Measurements from ENCODE around the gene CEP290.

Gene CEP290, protein sequence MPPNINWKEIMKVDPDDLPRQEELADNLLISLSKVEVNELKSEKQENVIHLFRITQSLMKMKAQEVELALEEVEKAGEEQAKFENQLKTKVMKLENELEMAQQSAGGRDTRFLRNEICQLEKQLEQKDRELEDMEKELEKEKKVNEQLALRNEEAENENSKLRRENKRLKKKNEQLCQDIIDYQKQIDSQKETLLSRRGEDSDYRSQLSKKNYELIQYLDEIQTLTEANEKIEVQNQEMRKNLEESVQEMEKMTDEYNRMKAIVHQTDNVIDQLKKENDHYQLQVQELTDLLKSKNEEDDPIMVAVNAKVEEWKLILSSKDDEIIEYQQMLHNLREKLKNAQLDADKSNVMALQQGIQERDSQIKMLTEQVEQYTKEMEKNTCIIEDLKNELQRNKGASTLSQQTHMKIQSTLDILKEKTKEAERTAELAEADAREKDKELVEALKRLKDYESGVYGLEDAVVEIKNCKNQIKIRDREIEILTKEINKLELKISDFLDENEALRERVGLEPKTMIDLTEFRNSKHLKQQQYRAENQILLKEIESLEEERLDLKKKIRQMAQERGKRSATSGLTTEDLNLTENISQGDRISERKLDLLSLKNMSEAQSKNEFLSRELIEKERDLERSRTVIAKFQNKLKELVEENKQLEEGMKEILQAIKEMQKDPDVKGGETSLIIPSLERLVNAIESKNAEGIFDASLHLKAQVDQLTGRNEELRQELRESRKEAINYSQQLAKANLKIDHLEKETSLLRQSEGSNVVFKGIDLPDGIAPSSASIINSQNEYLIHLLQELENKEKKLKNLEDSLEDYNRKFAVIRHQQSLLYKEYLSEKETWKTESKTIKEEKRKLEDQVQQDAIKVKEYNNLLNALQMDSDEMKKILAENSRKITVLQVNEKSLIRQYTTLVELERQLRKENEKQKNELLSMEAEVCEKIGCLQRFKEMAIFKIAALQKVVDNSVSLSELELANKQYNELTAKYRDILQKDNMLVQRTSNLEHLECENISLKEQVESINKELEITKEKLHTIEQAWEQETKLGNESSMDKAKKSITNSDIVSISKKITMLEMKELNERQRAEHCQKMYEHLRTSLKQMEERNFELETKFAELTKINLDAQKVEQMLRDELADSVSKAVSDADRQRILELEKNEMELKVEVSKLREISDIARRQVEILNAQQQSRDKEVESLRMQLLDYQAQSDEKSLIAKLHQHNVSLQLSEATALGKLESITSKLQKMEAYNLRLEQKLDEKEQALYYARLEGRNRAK (N-terminal part only)

DNA sequence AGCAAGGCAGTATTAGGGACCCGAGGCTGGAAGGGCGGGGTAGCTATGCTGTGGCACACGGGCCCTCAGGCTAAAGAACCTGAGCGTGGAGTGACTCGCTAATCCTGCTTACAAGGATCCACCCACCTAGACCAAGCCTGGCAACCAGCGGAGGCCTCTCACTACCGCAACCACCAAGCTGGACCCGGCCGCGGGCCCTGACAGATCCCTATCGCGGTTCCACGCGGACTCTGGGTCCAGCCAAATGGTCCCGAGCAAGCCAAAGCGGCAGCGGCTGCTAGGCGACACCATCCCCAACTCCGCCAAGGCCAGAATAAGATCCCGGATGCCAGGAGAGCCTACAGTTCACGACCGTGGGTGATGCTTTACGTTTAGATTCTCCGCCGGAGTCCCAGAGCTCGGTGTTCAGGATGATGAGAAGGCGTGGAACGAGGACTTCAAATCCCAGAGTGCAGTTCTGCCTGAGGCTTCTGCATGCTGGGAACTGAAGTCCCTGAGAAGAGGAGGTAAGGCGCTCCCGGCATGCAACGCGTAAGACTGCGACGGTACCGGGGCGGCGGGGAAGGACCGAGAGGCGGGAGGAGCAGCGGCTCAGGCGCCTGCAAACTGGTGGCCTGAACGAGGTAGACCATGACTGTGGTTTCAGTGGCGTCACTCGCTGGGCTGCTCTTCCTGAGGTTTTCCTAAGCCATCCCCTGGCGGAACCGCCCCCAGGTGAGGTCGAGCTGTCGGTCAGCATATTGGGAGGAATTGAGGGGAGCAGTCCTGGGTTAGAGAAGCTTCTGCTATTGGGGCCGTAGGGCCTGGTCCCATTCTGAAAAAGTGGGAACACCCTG, at the start of gene CEP290, which contains the start of gene TMTC3:
Gene CEP290 (minus strand): TSS at position 315 of the 836 bp plus-strand sequence. CDS start 781 bp downstream, outside the sequence.
Gene TMTC3 (plus strand): TSS at position 534 of the 836 bp plus-strand sequence. CDS start 6,009 bp downstream, outside the sequence.
- no peaks in the 10 kb centered on the region for H3K27me3 ChIP-seq (ENCODE audit: control insufficient read depth, insufficient read depth, low read length)
- peaks cover 9% of the 10 kb centered on the region for H3K79me2 ChIP-seq
- no peaks in the 10 kb centered on the region for H3K4me1 ChIP-seq
- H3K4me3 ChIP-seq (ENCODE audit: low read depth, low read length), result peak within 1 kb of the TSS; percentile 93
- no peaks in the 10 kb centered on the region for H3K9me3 ChIP-seq (ENCODE audit: control insufficient read depth, low read length)
- H3K27ac ChIP-seq, result peak within 1 kb of the TSS; percentile 61
- H3K4me2 ChIP-seq (ENCODE audit: low read length), result peak within 1 kb of the TSS; percentile 91
- H3K36me3 ChIP-seq (ENCODE audit: control insufficient read depth, insufficient read depth, low read length), result no peaks in the 10 kb centered on the region
- H3K9ac ChIP-seq, result no peak within 1 kb of the TSS
- H2AFZ ChIP-seq, result peak within 1 kb of the TSS; percentile 83
- TF ChIP-seq, protein P1, sequence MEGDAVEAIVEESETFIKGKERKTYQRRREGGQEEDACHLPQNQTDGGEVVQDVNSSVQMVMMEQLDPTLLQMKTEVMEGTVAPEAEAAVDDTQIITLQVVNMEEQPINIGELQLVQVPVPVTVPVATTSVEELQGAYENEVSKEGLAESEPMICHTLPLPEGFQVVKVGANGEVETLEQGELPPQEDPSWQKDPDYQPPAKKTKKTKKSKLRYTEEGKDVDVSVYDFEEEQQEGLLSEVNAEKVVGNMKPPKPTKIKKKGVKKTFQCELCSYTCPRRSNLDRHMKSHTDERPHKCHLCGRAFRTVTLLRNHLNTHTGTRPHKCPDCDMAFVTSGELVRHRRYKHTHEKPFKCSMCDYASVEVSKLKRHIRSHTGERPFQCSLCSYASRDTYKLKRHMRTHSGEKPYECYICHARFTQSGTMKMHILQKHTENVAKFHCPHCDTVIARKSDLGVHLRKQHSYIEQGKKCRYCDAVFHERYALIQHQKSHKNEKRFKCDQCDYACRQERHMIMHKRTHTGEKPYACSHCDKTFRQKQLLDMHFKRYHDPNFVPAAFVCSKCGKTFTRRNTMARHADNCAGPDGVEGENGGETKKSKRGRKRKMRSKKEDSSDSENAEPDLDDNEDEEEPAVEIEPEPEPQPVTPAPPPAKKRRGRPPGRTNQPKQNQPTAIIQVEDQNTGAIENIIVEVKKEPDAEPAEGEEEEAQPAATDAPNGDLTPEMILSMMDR (IDR thresholded peaks at IDR 0.05), result no peak

DNA sequence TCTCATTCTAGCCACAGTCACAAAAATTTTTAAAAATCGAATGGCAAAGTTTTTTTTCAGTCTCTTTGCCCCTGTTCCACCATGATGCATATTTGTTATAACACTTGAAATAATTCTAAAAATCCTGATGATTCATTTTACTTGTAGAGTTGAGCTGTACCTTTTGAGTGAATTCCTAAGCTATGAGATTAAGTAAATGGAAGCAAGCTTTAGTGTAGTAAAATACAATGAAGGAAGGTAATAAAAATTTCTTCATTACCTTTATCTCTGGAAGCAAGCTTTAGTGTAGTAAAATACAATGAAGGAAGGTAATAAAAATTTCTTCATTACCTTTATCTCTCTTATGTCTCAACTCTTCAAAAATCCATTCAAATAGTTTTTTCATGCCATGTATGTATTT, 46.3 kb upstream of the CEP290 start:
- TF ChIP-seq, protein P1 (IDR thresholded peaks at IDR 0.05), result no peak
- H3K9me3 ChIP-seq (ENCODE audit: control insufficient read depth, low read length), result no peaks in the 10 kb centered on the region
- no peaks in the 10 kb centered on the region for H3K4me1 ChIP-seq
- H3K4me2 ChIP-seq (ENCODE audit: low read length), result no peak overlapping the region
- no peaks in the 10 kb centered on the region for H3K27me3 ChIP-seq (ENCODE audit: control insufficient read depth, insufficient read depth, low read length)
- H3K79me2 ChIP-seq, result no peaks in the 10 kb centered on the region
- no peak overlapping the region for H3K27ac ChIP-seq
- no peak overlapping the region for H3K4me3 ChIP-seq (ENCODE audit: low read depth, low read length)
- H2AFZ ChIP-seq, result no peak overlapping the region
- no peak overlapping the region for H3K9ac ChIP-seq
- no peaks in the 10 kb centered on the region for H3K36me3 ChIP-seq (ENCODE audit: control insufficient read depth, insufficient read depth, low read length)

DNA sequence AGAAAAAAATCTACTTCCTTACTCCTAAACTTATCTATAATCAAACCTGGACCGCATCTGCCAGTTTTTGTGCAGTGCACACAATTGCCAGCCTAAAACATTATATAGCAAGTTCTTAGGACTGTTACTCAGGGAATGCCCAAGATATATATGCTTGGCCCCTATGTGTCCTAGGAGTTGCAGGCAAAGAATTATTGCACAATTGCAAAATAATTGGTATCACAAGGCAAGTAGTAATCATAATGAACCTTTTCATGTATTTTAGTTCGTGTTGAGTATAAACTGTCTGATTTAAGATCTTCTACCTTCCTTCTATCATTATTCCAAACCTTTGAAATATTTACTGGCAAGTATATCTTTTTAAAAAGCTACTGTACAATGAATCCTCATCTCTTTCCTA, 45.7 kb upstream of the CEP290 start:
- TF ChIP-seq, protein P1 (IDR thresholded peaks at IDR 0.05), result no peak
- H3K36me3 ChIP-seq (ENCODE audit: control insufficient read depth, insufficient read depth, low read length), result no peaks in the 10 kb centered on the region
- no peak overlapping the region for H2AFZ ChIP-seq
- no peaks in the 10 kb centered on the region for H3K79me2 ChIP-seq
- H3K27ac ChIP-seq, result no peak overlapping the region
- H3K9me3 ChIP-seq (ENCODE audit: control insufficient read depth, low read length), result no peaks in the 10 kb centered on the region
- H3K4me2 ChIP-seq (ENCODE audit: low read length), result no peak overlapping the region
- no peak overlapping the region for H3K4me3 ChIP-seq (ENCODE audit: low read depth, low read length)
- H3K4me1 ChIP-seq, result no peaks in the 10 kb centered on the region
- no peaks in the 10 kb centered on the region for H3K27me3 ChIP-seq (ENCODE audit: control insufficient read depth, insufficient read depth, low read length)
- no peak overlapping the region for H3K9ac ChIP-seq

DNA sequence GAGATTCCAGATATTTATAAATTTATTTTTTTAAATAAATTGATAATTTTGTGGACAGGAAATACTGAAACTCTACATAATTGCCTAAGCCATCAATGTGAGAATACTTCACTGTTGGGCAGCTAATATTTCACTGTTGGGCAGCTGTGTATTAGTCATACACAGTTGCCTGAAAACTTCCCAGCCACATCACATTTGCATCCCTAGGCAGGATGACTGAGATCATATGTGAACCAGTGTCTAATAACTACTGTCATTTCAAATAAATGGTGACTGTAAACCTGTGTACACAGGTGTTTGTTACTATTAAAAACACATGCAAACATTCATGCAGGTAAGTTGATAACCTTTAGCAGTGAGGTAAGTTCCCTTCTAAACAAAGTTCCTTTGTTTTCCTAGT, 44.1 kb upstream of the CEP290 start:
- H3K27ac ChIP-seq, result no peak overlapping the region
- no peaks in the 10 kb centered on the region for H3K36me3 ChIP-seq (ENCODE audit: control insufficient read depth, insufficient read depth, low read length)
- H3K27me3 ChIP-seq (ENCODE audit: control insufficient read depth, insufficient read depth, low read length), result no peaks in the 10 kb centered on the region
- no peaks in the 10 kb centered on the region for H3K4me1 ChIP-seq
- no peaks in the 10 kb centered on the region for H3K9me3 ChIP-seq (ENCODE audit: control insufficient read depth, low read length)
- no peak overlapping the region for H3K9ac ChIP-seq
- H3K4me2 ChIP-seq (ENCODE audit: low read length), result no peak overlapping the region
- H3K79me2 ChIP-seq, result no peaks in the 10 kb centered on the region
- TF ChIP-seq, protein P1 (IDR thresholded peaks at IDR 0.05), result no peak
- no peak overlapping the region for H3K4me3 ChIP-seq (ENCODE audit: low read depth, low read length)
- H2AFZ ChIP-seq, result no peak overlapping the region

Measured in parathyroid adenoma (tissue), 2 donors.